RWPE2 (cell line): ENCODE data around the gene YAP1.

Experiments
- ATAC-seq: fragments of 200-7000 bp; cut with Tn5 transposase; 3 replicates; pipeline ENCODE4 v1.9.1; 2021; ENCODE audit warnings: low read depth
- DNase-seq: peaks from one replicate; pipeline ENCODE4 v3.0.0-alpha.2; 2020; ENCODE audit warnings: low spot score
- H3K27ac ChIP-seq: fragments of 450-650 bp; 2 replicates; pipeline ENCODE4 v1.5.1; 2017; ENCODE audit warnings: mild to moderate bottlenecking; ENCODE audit not compliant: poor library complexity, severe bottlenecking
- H3K27me3 ChIP-seq: fragments of 250-450 bp; sonication (Bioruptor Pico); 2 replicates; pipeline ENCODE4 v1.5.1; 2021; ENCODE audit warnings: mild to moderate bottlenecking, moderate library complexity; ENCODE audit not compliant: insufficient read depth, poor library complexity, severe bottlenecking
- H3K36me3 ChIP-seq: fragments of 250-450 bp; sonication (Bioruptor Pico); 2 replicates; pipeline ENCODE4 v1.5.1; 2020; ENCODE audit warnings: low read depth, mild to moderate bottlenecking, moderate library complexity
- H3K4me1 ChIP-seq: fragments of 250-450 bp; sonication (Bioruptor Pico); 2 replicates; pipeline ENCODE4 v1.5.1; 2021; ENCODE audit warnings: mild to moderate bottlenecking, moderate library complexity; ENCODE audit not compliant: insufficient read depth, poor library complexity, severe bottlenecking
- H3K4me3 ChIP-seq: fragments of 250-450 bp; sonication (Bioruptor Pico); 2 replicates; pipeline ENCODE4 v1.5.1; 2021; ENCODE audit warnings: mild to moderate bottlenecking, moderate library complexity; ENCODE audit not compliant: severe bottlenecking
- H3K9me3 ChIP-seq: fragments of 250-450 bp; sonication (Bioruptor Pico); 2 replicates; pipeline ENCODE4 v1.5.1; 2021; ENCODE audit warnings: mild to moderate bottlenecking, moderate library complexity; ENCODE audit not compliant: severe bottlenecking
- CTCF ChIP-seq: fragments of 450-650 bp; IDR thresholded peaks from one replicate; pipeline ENCODE4 v1.5.1; 2017; ENCODE audit warnings: mild to moderate bottlenecking, moderate library complexity; ENCODE audit not compliant: poor library complexity, severe bottlenecking

YAP1 gene

GRCh38 chr11:102186551-102187191 lies 76.4 kb downstream of the YAP1 start:
- no peak for TF ChIP-seq CTCF
- H3K4me1 ChIP-seq = no peaks in the 10 kb centered on the region
- DNase-seq = no peak
- no peaks in the 10 kb centered on the region for H3K27me3 ChIP-seq
- peaks cover 70% of the 10 kb centered on the region for H3K36me3 ChIP-seq
- no peak overlapping the region for H3K27ac ChIP-seq
- no peaks in the 10 kb centered on the region for H3K9me3 ChIP-seq
- ATAC-seq = no peak
- H3K4me3 ChIP-seq = no peak overlapping the region

- H3K4me1 ChIP-seq = no peaks in the 10 kb centered on the region
- no peak overlapping the region for H3K4me3 ChIP-seq
- no peak for ATAC-seq
- H3K27ac ChIP-seq = no peak overlapping the region
- no peak for TF ChIP-seq CTCF
- peaks cover 69% of the 10 kb centered on the region for H3K36me3 ChIP-seq
- H3K27me3 ChIP-seq = no peaks in the 10 kb centered on the region
- no peak for DNase-seq
- peaks cover 3% of the 10 kb centered on the region for H3K9me3 ChIP-seq
Observed at GRCh38 chr11:102187416-102188151, 77.3 kb downstream of the YAP1 start.

GRCh38 chr11:102188488-102188887 lies 78.2 kb downstream of the YAP1 start:
- H3K36me3 ChIP-seq = peaks cover 66% of the 10 kb centered on the region
- peaks cover 3% of the 10 kb centered on the region for H3K9me3 ChIP-seq
- ATAC-seq = no peak
- no peak for TF ChIP-seq CTCF
- H3K27me3 ChIP-seq = no peaks in the 10 kb centered on the region
- DNase-seq = no peak
- no peak overlapping the region for H3K27ac ChIP-seq
- H3K4me1 ChIP-seq = no peaks in the 10 kb centered on the region
- no peak overlapping the region for H3K4me3 ChIP-seq

- Histone ChIP-seq H3K27me3 (no peaks in the 10 kb centered on the region), H3K9me3 (peaks cover 3% of the 10 kb centered on the region), H3K27ac (no peak overlapping the region), H3K4me3 (no peak overlapping the region), H3K4me1 (peaks cover 9% of the 10 kb centered on the region), H3K36me3 (peaks cover 66% of the 10 kb centered on the region)
- no peak for ATAC-seq
- TF ChIP-seq CTCF = no peak
- no peak for DNase-seq
Observed at GRCh38 chr11:102191832-102192231, 81.6 kb downstream of the YAP1 start.
